ENCODE measurements around the gene ANKRD50. TPM values are rescaled to one million over a fixed set of nuclear protein-coding genes. Genes with fewer than 3 reads are reported as not detected.

Gene ANKRD50
- total and polyA plus RNA-seq, 9 of the 15 experiments (the other 6 are each of a cell fraction or from before 2014, with no cell fraction given): 2.0 to 8.0 (median 6.2) TPM

DNA sequence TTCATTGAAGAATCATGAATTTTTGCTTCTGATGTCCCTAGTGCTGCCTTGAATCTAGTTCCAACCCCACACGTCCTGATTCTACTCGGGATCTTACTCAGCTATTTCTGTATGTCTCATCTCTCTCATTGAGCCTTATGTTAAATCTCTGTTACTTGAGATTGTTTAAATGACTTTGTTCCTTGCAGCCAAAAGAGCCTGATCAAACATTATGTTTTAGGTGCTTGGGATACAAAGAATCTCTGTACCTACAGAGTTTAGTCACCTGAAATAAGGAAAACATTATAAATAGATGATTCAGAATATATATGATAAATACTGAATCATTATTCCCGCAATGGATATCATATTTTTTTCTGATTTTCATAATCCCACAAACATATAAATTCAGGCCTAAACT lies 13.7 kb upstream of the ANKRD50 start:
- Histone ChIP-seq H3K9ac (ENCODE audit: insufficient read depth in 1 of 2, low read depth in 2 of 2, low read length in 2 of 2) (no peak overlapping the region), H3K9me1 (ENCODE audit: control insufficient read depth, insufficient read depth, low read length) (no peaks in the 10 kb centered on the region), H3K27me3 (ENCODE audit: control insufficient read depth in 2 of 2, insufficient read depth in 2 of 2, low read length in 2 of 2) (no peaks in the 10 kb centered on the region), H3K4me3 (no peak overlapping the region), H3K36me3 (ENCODE audit: control insufficient read depth, insufficient read depth, low read length) (no peaks in the 10 kb centered on the region), H3K4me1 (replicated peaks in 1 of 2; ENCODE audit: control insufficient read depth in 2 of 2, insufficient read depth in 2 of 2, low read length in 2 of 2) (no peaks in the 10 kb centered on the region), H2AFZ (ENCODE audit: low read depth, low read length) (no peak overlapping the region), H4K20me1 (replicated peaks; ENCODE audit: control insufficient read depth, insufficient read depth, low read length) (no peaks in the 10 kb centered on the region), H3K79me2 (ENCODE audit: control insufficient read depth, insufficient read depth, low read length) (no peaks in the 10 kb centered on the region), H3K9me3 (replicated peaks; ENCODE audit: control insufficient read depth, insufficient read depth, low read depth, low read length) (no peaks in the 10 kb centered on the region), H3K27ac (ENCODE audit: extremely low read depth, low read depth, low read length) (no peak overlapping the region), H3K4me2 (ENCODE audit: insufficient read depth, low read length) (no peak overlapping the region)
- ChIA-PET CTCF (ENCODE audit: low intra/inter-chr PET ratio) (no interaction called here), POLR2A (interaction anchor here (1.4 kb wide), 1 partner anchor 9 kb away, joined by 4 read pairs; no protein-coding TSS in a partner anchor)
- intact Hi-C loops (cut with micrococcal nuclease): no loop called here
- FAIRE-seq: no peak
- BruUV-seq (replicated peaks): no TSS peak
- no peak for DNase-seq (ENCODE audit: extremely low read depth in 1 of 4, low spot score in 3 of 4)
- ATAC-seq: no peak
- WGBS (ENCODE audit: insufficient coverage, low coverage, missing lambda C conversion rate): 0% methylated on average over 3 of the region's 3 CpGs
- in situ Hi-C loops (cut with MboI): no loop called here
- TF ChIP-seq, protein P1, sequence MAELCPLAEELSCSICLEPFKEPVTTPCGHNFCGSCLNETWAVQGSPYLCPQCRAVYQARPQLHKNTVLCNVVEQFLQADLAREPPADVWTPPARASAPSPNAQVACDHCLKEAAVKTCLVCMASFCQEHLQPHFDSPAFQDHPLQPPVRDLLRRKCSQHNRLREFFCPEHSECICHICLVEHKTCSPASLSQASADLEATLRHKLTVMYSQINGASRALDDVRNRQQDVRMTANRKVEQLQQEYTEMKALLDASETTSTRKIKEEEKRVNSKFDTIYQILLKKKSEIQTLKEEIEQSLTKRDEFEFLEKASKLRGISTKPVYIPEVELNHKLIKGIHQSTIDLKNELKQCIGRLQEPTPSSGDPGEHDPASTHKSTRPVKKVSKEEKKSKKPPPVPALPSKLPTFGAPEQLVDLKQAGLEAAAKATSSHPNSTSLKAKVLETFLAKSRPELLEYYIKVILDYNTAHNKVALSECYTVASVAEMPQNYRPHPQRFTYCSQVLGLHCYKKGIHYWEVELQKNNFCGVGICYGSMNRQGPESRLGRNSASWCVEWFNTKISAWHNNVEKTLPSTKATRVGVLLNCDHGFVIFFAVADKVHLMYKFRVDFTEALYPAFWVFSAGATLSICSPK (IDR thresholded peaks at IDR 0.05; ENCODE audit: borderline replicate concordance): no peak
- TF ChIP-seq, protein P2, sequence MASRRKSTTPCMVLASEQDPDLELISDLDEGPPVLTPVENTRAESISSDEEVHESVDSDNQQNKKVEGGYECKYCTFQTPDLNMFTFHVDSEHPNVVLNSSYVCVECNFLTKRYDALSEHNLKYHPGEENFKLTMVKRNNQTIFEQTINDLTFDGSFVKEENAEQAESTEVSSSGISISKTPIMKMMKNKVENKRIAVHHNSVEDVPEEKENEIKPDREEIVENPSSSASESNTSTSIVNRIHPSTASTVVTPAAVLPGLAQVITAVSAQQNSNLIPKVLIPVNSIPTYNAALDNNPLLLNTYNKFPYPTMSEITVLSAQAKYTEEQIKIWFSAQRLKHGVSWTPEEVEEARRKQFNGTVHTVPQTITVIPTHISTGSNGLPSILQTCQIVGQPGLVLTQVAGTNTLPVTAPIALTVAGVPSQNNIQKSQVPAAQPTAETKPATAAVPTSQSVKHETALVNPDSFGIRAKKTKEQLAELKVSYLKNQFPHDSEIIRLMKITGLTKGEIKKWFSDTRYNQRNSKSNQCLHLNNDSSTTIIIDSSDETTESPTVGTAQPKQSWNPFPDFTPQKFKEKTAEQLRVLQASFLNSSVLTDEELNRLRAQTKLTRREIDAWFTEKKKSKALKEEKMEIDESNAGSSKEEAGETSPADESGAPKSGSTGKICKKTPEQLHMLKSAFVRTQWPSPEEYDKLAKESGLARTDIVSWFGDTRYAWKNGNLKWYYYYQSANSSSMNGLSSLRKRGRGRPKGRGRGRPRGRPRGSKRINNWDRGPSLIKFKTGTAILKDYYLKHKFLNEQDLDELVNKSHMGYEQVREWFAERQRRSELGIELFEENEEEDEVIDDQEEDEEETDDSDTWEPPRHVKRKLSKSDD (conservative IDR thresholded peaks at IDR 0.05; ENCODE audit: low read length): no peak
- TF ChIP-seq, protein P3, sequence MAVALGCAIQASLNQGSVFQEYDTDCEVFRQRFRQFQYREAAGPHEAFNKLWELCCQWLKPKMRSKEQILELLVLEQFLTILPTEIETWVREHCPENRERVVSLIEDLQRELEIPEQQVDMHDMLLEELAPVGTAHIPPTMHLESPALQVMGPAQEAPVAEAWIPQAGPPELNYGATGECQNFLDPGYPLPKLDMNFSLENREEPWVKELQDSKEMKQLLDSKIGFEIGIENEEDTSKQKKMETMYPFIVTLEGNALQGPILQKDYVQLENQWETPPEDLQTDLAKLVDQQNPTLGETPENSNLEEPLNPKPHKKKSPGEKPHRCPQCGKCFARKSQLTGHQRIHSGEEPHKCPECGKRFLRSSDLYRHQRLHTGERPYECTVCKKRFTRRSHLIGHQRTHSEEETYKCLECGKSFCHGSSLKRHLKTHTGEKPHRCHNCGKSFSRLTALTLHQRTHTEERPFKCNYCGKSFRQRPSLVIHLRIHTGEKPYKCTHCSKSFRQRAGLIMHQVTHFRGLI (CRISPR knock-in tag; IDR thresholded peaks at IDR 0.05): no peak
- TF ChIP-seq, protein P4, sequence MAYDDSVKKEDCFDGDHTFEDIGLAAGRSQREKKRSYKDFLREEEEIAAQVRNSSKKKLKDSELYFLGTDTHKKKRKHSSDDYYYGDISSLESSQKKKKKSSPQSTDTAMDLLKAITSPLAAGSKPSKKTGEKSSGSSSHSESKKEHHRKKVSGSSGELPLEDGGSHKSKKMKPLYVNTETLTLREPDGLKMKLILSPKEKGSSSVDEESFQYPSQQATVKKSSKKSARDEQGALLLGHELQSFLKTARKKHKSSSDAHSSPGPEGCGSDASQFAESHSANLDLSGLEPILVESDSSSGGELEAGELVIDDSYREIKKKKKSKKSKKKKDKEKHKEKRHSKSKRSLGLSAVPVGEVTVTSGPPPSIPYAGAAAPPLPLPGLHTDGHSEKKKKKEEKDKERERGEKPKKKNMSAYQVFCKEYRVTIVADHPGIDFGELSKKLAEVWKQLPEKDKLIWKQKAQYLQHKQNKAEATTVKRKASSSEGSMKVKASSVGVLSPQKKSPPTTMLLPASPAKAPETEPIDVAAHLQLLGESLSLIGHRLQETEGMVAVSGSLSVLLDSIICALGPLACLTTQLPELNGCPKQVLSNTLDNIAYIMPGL (CRISPR knock-in tag; IDR thresholded peaks at IDR 0.05): no peak
- TF ChIP-seq, protein P5, sequence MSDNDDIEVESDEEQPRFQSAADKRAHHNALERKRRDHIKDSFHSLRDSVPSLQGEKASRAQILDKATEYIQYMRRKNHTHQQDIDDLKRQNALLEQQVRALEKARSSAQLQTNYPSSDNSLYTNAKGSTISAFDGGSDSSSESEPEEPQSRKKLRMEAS (CRISPR knock-in tag; IDR thresholded peaks at IDR 0.05): no peak
- TF ChIP-seq, protein P6, sequence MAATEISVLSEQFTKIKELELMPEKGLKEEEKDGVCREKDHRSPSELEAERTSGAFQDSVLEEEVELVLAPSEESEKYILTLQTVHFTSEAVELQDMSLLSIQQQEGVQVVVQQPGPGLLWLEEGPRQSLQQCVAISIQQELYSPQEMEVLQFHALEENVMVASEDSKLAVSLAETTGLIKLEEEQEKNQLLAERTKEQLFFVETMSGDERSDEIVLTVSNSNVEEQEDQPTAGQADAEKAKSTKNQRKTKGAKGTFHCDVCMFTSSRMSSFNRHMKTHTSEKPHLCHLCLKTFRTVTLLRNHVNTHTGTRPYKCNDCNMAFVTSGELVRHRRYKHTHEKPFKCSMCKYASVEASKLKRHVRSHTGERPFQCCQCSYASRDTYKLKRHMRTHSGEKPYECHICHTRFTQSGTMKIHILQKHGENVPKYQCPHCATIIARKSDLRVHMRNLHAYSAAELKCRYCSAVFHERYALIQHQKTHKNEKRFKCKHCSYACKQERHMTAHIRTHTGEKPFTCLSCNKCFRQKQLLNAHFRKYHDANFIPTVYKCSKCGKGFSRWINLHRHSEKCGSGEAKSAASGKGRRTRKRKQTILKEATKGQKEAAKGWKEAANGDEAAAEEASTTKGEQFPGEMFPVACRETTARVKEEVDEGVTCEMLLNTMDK (IDR thresholded peaks at IDR 0.05; ENCODE audit: borderline replicate concordance, insufficient read depth, low read depth, low read length, poor library complexity, severe bottlenecking): no peak
- TF ChIP-seq RAD21 (CRISPR knock-in tag; conservative IDR thresholded peaks at IDR 0.05 in 1 of 2, IDR thresholded peaks at IDR 0.05 in 1 of 2): no peak
- TF ChIP-seq, protein P7, sequence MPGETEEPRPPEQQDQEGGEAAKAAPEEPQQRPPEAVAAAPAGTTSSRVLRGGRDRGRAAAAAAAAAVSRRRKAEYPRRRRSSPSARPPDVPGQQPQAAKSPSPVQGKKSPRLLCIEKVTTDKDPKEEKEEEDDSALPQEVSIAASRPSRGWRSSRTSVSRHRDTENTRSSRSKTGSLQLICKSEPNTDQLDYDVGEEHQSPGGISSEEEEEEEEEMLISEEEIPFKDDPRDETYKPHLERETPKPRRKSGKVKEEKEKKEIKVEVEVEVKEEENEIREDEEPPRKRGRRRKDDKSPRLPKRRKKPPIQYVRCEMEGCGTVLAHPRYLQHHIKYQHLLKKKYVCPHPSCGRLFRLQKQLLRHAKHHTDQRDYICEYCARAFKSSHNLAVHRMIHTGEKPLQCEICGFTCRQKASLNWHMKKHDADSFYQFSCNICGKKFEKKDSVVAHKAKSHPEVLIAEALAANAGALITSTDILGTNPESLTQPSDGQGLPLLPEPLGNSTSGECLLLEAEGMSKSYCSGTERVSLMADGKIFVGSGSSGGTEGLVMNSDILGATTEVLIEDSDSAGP (CRISPR knock-in tag; IDR thresholded peaks at IDR 0.05): no peak
